Esophagus muscularis mucosa (tissue), 3 donors: ENCODE data around the gene CRISP1.

Experiments
- EP300 ChIP-seq: sonication (generic); formaldehyde crosslinking; IDR thresholded peaks from one replicate; pipeline ENCODE4 v1.6.1; 2017; ENCODE audit warnings: antibody characterized with exemption
- TF ChIP-seq, protein P1 (sequence below), 3 experiments: fragments of 200-600 bp in 2 of 3; fragments of 450-650 bp in 1 of 3; sonication (generic) in 2 of 3; IDR thresholded peaks; one replicate each; pipeline ENCODE4 v1.5.1; 2017 to 2019; ENCODE audit warnings: antibody characterized with exemption in 3 of 3, mild to moderate bottlenecking in 2 of 3, moderate library complexity in 1 of 3

DNA sequence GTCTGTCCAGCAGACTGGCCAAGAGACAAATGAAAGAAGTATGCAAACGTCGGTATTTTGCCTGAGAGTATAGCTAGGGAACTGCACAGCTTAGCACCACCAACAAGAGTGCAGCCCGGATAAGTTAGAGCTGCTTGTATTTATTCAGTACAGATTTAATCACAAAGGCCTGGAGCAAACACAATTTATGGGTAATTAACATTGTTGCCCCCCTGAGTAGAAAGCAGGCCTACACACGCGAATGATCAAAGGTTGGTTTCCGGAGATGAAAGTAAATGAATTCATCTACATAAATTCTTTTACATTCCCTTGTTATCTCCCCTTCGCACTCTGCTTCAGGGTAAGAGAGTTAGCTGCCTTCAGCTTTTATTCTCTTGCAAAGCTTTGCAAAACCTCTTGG, 24.7 kb upstream of the CRISP1 start:
- TF ChIP-seq, protein P1, sequence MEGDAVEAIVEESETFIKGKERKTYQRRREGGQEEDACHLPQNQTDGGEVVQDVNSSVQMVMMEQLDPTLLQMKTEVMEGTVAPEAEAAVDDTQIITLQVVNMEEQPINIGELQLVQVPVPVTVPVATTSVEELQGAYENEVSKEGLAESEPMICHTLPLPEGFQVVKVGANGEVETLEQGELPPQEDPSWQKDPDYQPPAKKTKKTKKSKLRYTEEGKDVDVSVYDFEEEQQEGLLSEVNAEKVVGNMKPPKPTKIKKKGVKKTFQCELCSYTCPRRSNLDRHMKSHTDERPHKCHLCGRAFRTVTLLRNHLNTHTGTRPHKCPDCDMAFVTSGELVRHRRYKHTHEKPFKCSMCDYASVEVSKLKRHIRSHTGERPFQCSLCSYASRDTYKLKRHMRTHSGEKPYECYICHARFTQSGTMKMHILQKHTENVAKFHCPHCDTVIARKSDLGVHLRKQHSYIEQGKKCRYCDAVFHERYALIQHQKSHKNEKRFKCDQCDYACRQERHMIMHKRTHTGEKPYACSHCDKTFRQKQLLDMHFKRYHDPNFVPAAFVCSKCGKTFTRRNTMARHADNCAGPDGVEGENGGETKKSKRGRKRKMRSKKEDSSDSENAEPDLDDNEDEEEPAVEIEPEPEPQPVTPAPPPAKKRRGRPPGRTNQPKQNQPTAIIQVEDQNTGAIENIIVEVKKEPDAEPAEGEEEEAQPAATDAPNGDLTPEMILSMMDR (IDR thresholded peaks at IDR 0.05), result no peak
- TF ChIP-seq EP300, result no peak
